H9 (cell line): Measurements from ENCODE around the gene ITPKA. TPM values are rescaled to one million over a fixed set of nuclear protein-coding genes. Genes with fewer than 3 reads are reported as not detected.

Experiments
- DNase-seq: peaks from one replicate; pipeline ENCODE4 v3.0.0-alpha.2; 2017
- H2AFZ ChIP-seq: one replicate; pipeline ENCODE4 v1.6.1; 2013; ENCODE audit warnings: mild to moderate bottlenecking, low read length, control low read depth, moderate library complexity
- H2AK5ac ChIP-seq: 2 replicates; pipeline ENCODE4 v1.6.1; 2013; ENCODE audit warnings: low read length, control low read depth, mixed read lengths; ENCODE audit not compliant: insufficient read length
- H2BK120ac ChIP-seq: one replicate; pipeline ENCODE4 v1.6.1; 2013; ENCODE audit warnings: low read depth, mild to moderate bottlenecking, low read length, control low read depth, inconsistent platforms; ENCODE audit not compliant: poor library complexity, severe bottlenecking
- H2BK12ac ChIP-seq: 2 replicates; pipeline ENCODE4 v1.6.1; 2013; ENCODE audit warnings: low read length, control low read depth, mixed read lengths, low read depth; ENCODE audit not compliant: insufficient read length
- H2BK15ac ChIP-seq: 2 replicates; pipeline ENCODE4 v1.6.1; 2013; ENCODE audit warnings: low read depth, low read length, control low read depth
- H2BK20ac ChIP-seq: one replicate; pipeline ENCODE4 v1.6.1; 2013; ENCODE audit warnings: low read depth, mild to moderate bottlenecking, low read length, control low read depth, inconsistent platforms; ENCODE audit not compliant: poor library complexity, severe bottlenecking
- H2BK5ac ChIP-seq: 2 replicates; pipeline ENCODE4 v1.6.1; 2013; ENCODE audit warnings: low read length, control low read depth, mixed read lengths; ENCODE audit not compliant: insufficient read length
- H3K14ac ChIP-seq: 2 replicates; pipeline ENCODE4 v1.6.1; 2013; ENCODE audit warnings: low read length, control low read depth; ENCODE audit not compliant: insufficient read depth
- H3K18ac ChIP-seq: 2 replicates; pipeline ENCODE4 v1.6.1; 2013; ENCODE audit warnings: low read depth, mild to moderate bottlenecking, mixed read lengths, low read length, control low read depth; ENCODE audit not compliant: insufficient read length
- H3K23ac ChIP-seq: 2 replicates; pipeline ENCODE4 v1.6.1; 2013; ENCODE audit warnings: low read length, control low read depth, mixed read lengths, low read depth; ENCODE audit not compliant: insufficient read length
- H3K23me2 ChIP-seq: 2 replicates; pipeline ENCODE4 v1.6.1; 2013; ENCODE audit warnings: low read depth, mild to moderate bottlenecking, mixed read lengths, low read length, control low read depth; ENCODE audit not compliant: insufficient read length, poor library complexity, severe bottlenecking
- H3K27ac ChIP-seq: 2 replicates; pipeline ENCODE4 v1.5.1; 2013; ENCODE audit warnings: low read length, control low read depth, mixed read lengths, low read depth; ENCODE audit not compliant: insufficient read length
- H3K27me3 ChIP-seq: 2 replicates; pipeline ENCODE4 v1.6.1; 2013; ENCODE audit warnings: low read length, control low read depth, inconsistent platforms; ENCODE audit not compliant: insufficient read depth
- H3K4ac ChIP-seq: 2 replicates; pipeline ENCODE4 v1.6.1; 2013; ENCODE audit warnings: low read depth, mild to moderate bottlenecking, control low read depth, inconsistent platforms, low read length, moderate library complexity
- H3K4me1 ChIP-seq: 2 replicates; pipeline ENCODE4 v1.6.1; 2013; ENCODE audit warnings: low read length, control low read depth, inconsistent platforms; ENCODE audit not compliant: insufficient read depth
- H3K4me2 ChIP-seq: 2 replicates; pipeline ENCODE4 v1.6.1; 2013; ENCODE audit warnings: low read length, control low read depth, mixed read lengths; ENCODE audit not compliant: insufficient read length, insufficient read depth
- H3K56ac ChIP-seq: 2 replicates; pipeline ENCODE4 v1.6.1; 2013; ENCODE audit warnings: low read depth, mild to moderate bottlenecking, mixed read lengths, low read length, control low read depth; ENCODE audit not compliant: insufficient read length
- H3K79me1 ChIP-seq: 2 replicates; pipeline ENCODE4 v1.6.1; 2013; ENCODE audit warnings: low read depth, mild to moderate bottlenecking, moderate library complexity, low read length, control low read depth, inconsistent platforms; ENCODE audit not compliant: insufficient read depth, poor library complexity, severe bottlenecking
- H3K79me2 ChIP-seq: 2 replicates; pipeline ENCODE4 v1.6.1; 2013; ENCODE audit warnings: low read length, control low read depth, inconsistent platforms; ENCODE audit not compliant: insufficient read depth
- H3K9ac ChIP-seq: 2 replicates; pipeline ENCODE4 v1.6.1; 2013; ENCODE audit warnings: low read length, control low read depth, mixed read lengths; ENCODE audit not compliant: insufficient read length; ENCODE audit errors: extremely low read depth
- H3K9me3 ChIP-seq: one replicate; pipeline ENCODE4 v1.6.1; 2013; ENCODE audit warnings: low read depth, low read length, inconsistent platforms; ENCODE audit not compliant: control insufficient read depth
- H3T11ph ChIP-seq: one replicate; pipeline ENCODE4 v1.6.1; 2013; ENCODE audit warnings: mild to moderate bottlenecking, low read length, control low read depth, inconsistent platforms
- H4K20me1 ChIP-seq: one replicate; pipeline ENCODE4 v1.6.1; 2013; ENCODE audit not compliant: control insufficient read depth, insufficient read length, insufficient read depth
- H4K5ac ChIP-seq: 2 replicates; pipeline ENCODE4 v1.6.1; 2013; ENCODE audit warnings: low read depth, mild to moderate bottlenecking, mixed read lengths, low read length, control low read depth; ENCODE audit not compliant: insufficient read length
- H4K8ac ChIP-seq: replicated peaks from 2 replicates; pipeline ENCODE4 v1.6.1; 2013; ENCODE audit warnings: low read length, control low read depth, mixed read lengths, low read depth; ENCODE audit not compliant: insufficient read length
- H4K91ac ChIP-seq: 2 replicates; pipeline ENCODE4 v1.6.1; 2013; ENCODE audit warnings: low read depth, mild to moderate bottlenecking, moderate library complexity, mixed read lengths, low read length, control low read depth; ENCODE audit not compliant: insufficient read length
- H3K27ac Mint-ChIP-seq, 3 experiments: 2 replicates in 2 of 3; 3 replicates in 1 of 3; pipeline ENCODE4 v1.8.0; 2020 to 2021; ENCODE audit warnings: mixed read lengths in 3 of 3, mild to moderate bottlenecking in 1 of 3, moderate library complexity in 1 of 3
- H3K27me3 Mint-ChIP-seq: 2 replicates; pipeline ENCODE4 v1.8.0; 2021; ENCODE audit warnings: low read depth, mild to moderate bottlenecking, moderate library complexity, mixed read lengths
- H3K36me3 Mint-ChIP-seq, 3 experiments: 2 replicates in 2 of 3; 3 replicates in 1 of 3; pipeline ENCODE4 v1.8.0; 2020 to 2021; ENCODE audit warnings: low read depth in 3 of 3, mixed read lengths in 3 of 3; ENCODE audit not compliant: insufficient read depth in 1 of 3
- H3K4me1 Mint-ChIP-seq, 2 experiments: 2 replicates each; pipeline ENCODE4 v1.8.0; 2020; ENCODE audit warnings: mixed read lengths in 2 of 2
- H3K4me3 Mint-ChIP-seq, 2 experiments: 2 replicates in 1 of 2; 3 replicates in 1 of 2; pipeline ENCODE4 v1.8.0; 2020 to 2021; ENCODE audit warnings: mild to moderate bottlenecking in 2 of 2, mixed read lengths in 2 of 2, moderate library complexity in 1 of 2
- H3K9me3 Mint-ChIP-seq, 2 experiments: 2 replicates in 1 of 2; 3 replicates in 1 of 2; pipeline ENCODE4 v1.8.0; 2020; ENCODE audit warnings: mild to moderate bottlenecking in 2 of 2, mixed read lengths in 2 of 2, moderate library complexity in 1 of 2
- CTCF ChIP-seq: fragments of 200-600 bp; sonication (generic); conservative IDR thresholded peaks from 3 replicates; pipeline ENCODE4 v1.8.0; 2021; ENCODE audit warnings: antibody characterized with exemption, mild to moderate bottlenecking
- WGBS: extraction: QIAGEN DNeasy Blood & Tissue Kit; methylation state at CpG from one replicate; pipeline ENCODE4 v1.1.7; 2013; ENCODE audit warnings: missing lambda C conversion rate, low lambda C conversion rate, mixed read lengths; ENCODE audit not compliant: insufficient read length; ENCODE audit errors: extremely low coverage; 5-methylcytosine and 5-hydroxymethylcytosine counted together
- total RNA-seq: library from RNA; stranded (reverse); gene quantifications from 2 replicates; pipeline ENCODE4 v1.2.1, GENCODE V29; 2021

ITPKA gene
- total RNA-seq, 1 experiment from 2014 or later = 0.77 TPM

GRCh38 chr15:41462084-41462795, 31.4 kb upstream of the ITPKA start:
- H2BK12ac ChIP-seq = no peak overlapping the region
- no peak overlapping the region for H4K91ac ChIP-seq
- H3K56ac ChIP-seq = no peak overlapping the region
- Mint-ChIP-seq H3K27ac (no peak overlapping the region), H3K36me3 (peaks cover 28 to 63% (median 60%) of the 10 kb centered on the region in 3 experiments; a peak in 6 of 7 replicates), H3K4me1 (no peaks in the 10 kb centered on the region), H3K27me3 (no peaks in the 10 kb centered on the region), H3K4me3 (no peak overlapping the region), H3K9me3 (no peaks in the 10 kb centered on the region)
- H3K4ac ChIP-seq = no peak overlapping the region
- no peak overlapping the region for H2BK120ac ChIP-seq
- no peak overlapping the region for H3K18ac ChIP-seq
- no peaks in the 10 kb centered on the region for H3K79me2 ChIP-seq
- H3K9me3 ChIP-seq = no peaks in the 10 kb centered on the region
- no peaks in the 10 kb centered on the region for H3K23me2 ChIP-seq
- no peak overlapping the region for H4K8ac ChIP-seq
- H3K14ac ChIP-seq = no peak overlapping the region
- H2BK5ac ChIP-seq = no peak overlapping the region
- H3K4me1 ChIP-seq = no peaks in the 10 kb centered on the region
- H3K79me1 ChIP-seq = no peaks in the 10 kb centered on the region
- no peak overlapping the region for H2BK20ac ChIP-seq
- H3K23ac ChIP-seq = no peak overlapping the region
- DNase-seq = no peak
- H3K9ac ChIP-seq = no peak overlapping the region
- no peak overlapping the region for H2AK5ac ChIP-seq
- H3K27me3 ChIP-seq = no peaks in the 10 kb centered on the region
- no CpG with 5 or more reads among the region's 4 CpGs for WGBS
- H3T11ph ChIP-seq = no peak overlapping the region
- no peak overlapping the region for H2BK15ac ChIP-seq
- no peak overlapping the region for H4K5ac ChIP-seq
- no peak overlapping the region for H2AFZ ChIP-seq
- H3K4me2 ChIP-seq = no peak overlapping the region
- no peaks in the 10 kb centered on the region for H4K20me1 ChIP-seq
- TF ChIP-seq CTCF = no peak
- H3K27ac ChIP-seq = no peak overlapping the region
